H1 (cell line): ENCODE results near the gene ABL2. TPM values are rescaled to one million over a fixed set of nuclear protein-coding genes. Genes with fewer than 3 reads are reported as not detected.

Experiments
- CTBP2 ChIP-seq: IDR thresholded peaks from 2 replicates; pipeline ENCODE4 v1.7.0; 2011; ENCODE audit warnings: borderline replicate concordance, mild to moderate bottlenecking, moderate library complexity, mixed read lengths, low read length; ENCODE audit not compliant: insufficient read depth, insufficient read length
- CTCF ChIP-seq, 3 experiments: IDR thresholded peaks; 1 replicate in 2 of 3; 2 replicates in 1 of 3; pipeline versions ENCODE4 v1.5.1 to v1.6.1; 2011; ENCODE audit warnings: low read length in 3 of 3, mild to moderate bottlenecking in 3 of 3, inconsistent platforms in 2 of 3, low read depth in 1 of 3, moderate library complexity in 1 of 3; ENCODE audit not compliant: insufficient read depth in 1 of 3; ENCODE audit errors: control extremely low read depth in 1 of 3
- polyA plus RNA-seq, 7 experiments: library from polyadenylated mRNA; depleted of rRNA in 3 of 7; stranded (reverse) in 5 of 7; unstranded in 2 of 7; fragments of >200 nt in 5 of 7; fragments of 200-250 nt in 2 of 7; gene quantifications; 1 replicate in 5 of 7; 2 replicates in 1 of 7; 4 replicates in 1 of 7; pipeline versions ENCODE4 v1.2.1 to v1.2.3, GENCODE V29; 2011 to 2013; ENCODE audit warnings: missing spikeins in 2 of 7, mixed read lengths in 2 of 7
- total RNA-seq: library from RNA; stranded (reverse); fragmentation: NEBNext Ultra II Directional; extraction: Animal tissue kit (Norgen Biotek cat#: 25700); gene quantifications from 2 replicates; pipeline ENCODE4 v1.2.1, GENCODE V29; 2021

Gene ABL2
- total and polyA plus RNA-seq, 2 of the 8 experiments (the other 6 are each of a cell fraction or from before 2014, with no cell fraction given) = 4.5 to 19.1 TPM

- TF ChIP-seq CTCF (IDR thresholded peaks at IDR 0.05; ENCODE audit: control extremely low read depth in 1 of 3, insufficient read depth in 1 of 3, low read depth in 1 of 3, low read length in 3 of 3) (no peak), CTBP2 (no peak)
Measured at GRCh38 chr1:179187043-179187442, 42.4 kb downstream of the ABL2 start (continued).
